GM12878 (cell line): Measurements from ENCODE around the gene MAPK8. TPM values are rescaled to one million over a fixed set of nuclear protein-coding genes. Genes with fewer than 3 reads are reported as not detected.

Experiments used
- LARP7 ChIP-seq: fragments of 450-650 bp; IDR thresholded peaks from 2 replicates; pipeline ENCODE4 v1.6.1; 2017; ENCODE audit warnings: mild to moderate bottlenecking
- MTA3 ChIP-seq: IDR thresholded peaks from 2 replicates; pipeline ENCODE4 v1.6.1; 2012; ENCODE audit warnings: low read length, inconsistent platforms, borderline replicate concordance
- PKNOX1 ChIP-seq: fragments of 450-650 bp; IDR thresholded peaks from 2 replicates; pipeline ENCODE4 v1.6.1; 2016; ENCODE audit warnings: mild to moderate bottlenecking
- RUNX3 ChIP-seq: IDR thresholded peaks from 2 replicates; pipeline ENCODE4 v1.6.1; 2012; ENCODE audit warnings: low read length, inconsistent platforms
- SKIL ChIP-seq: fragments of 450-650 bp; IDR thresholded peaks from 2 replicates; pipeline ENCODE4 v1.6.1; 2017; ENCODE audit warnings: mild to moderate bottlenecking, low read depth, inconsistent platforms; ENCODE audit not compliant: poor library complexity, severe bottlenecking
- SMC3 ChIP-seq: IDR thresholded peaks from 2 replicates; pipeline ENCODE4 v1.6.1; 2011; ENCODE audit warnings: low read length, improper control_type of control experiment, borderline replicate concordance
- ZSCAN29 ChIP-seq: fragments of 450-650 bp; IDR thresholded peaks from 2 replicates; pipeline ENCODE4 v1.6.1; 2017; ENCODE audit warnings: mild to moderate bottlenecking, moderate library complexity
- polyA plus RNA-seq, 11 experiments: library from polyadenylated mRNA; depleted of rRNA in 4 of 11; unstranded in 6 of 11; stranded (reverse) in 5 of 11; fragments of >200 nt; fragmentation: Nextera tagmentation in 4 of 11; fragmentation: Illumina TruSeq in 1 of 11; extraction: Ambion mirVana in 4 of 11; extraction: Trizol in 1 of 11; gene quantifications; 1 replicate in 1 of 11; 2 replicates in 10 of 11; pipeline versions ENCODE4 v1.2.1 to v1.2.3, GENCODE V29; 2011 to 2016; ENCODE audit warnings: inconsistent platforms in 2 of 11, missing spikeins in 2 of 11, low read depth in 1 of 11
- total RNA-seq, 4 experiments: library from RNA; depleted of rRNA in 3 of 4; stranded (reverse); fragments of >200 nt in 3 of 4; fragmentation: Illumina TruSeq in 1 of 4; extraction: Trizol in 1 of 4; gene quantifications; 2 replicates each; pipeline versions ENCODE4 v1.2.1 to v1.2.3, GENCODE V29; 2013 to 2021
- TF ChIP-seq, protein P1 (sequence below): fragments of 450-650 bp; IDR thresholded peaks from 2 replicates; pipeline ENCODE4 v1.6.1; 2017; ENCODE audit warnings: mild to moderate bottlenecking
- TF ChIP-seq, protein P2 (sequence below): fragments of 450-650 bp; IDR thresholded peaks from 2 replicates; pipeline ENCODE4 v1.6.1; 2018; ENCODE audit warnings: mild to moderate bottlenecking, low read depth, moderate library complexity; ENCODE audit not compliant: partially characterized antibody

Gene MAPK8
- total and polyA plus RNA-seq, 10 of the 15 experiments (the other 5 are each of a cell fraction or from before 2014, with no cell fraction given), result 3.9 to 102 (median 40.0) TPM

GRCh38 chr10:48309711-48310226, 3.3 kb downstream of the MAPK8 start (continued):
- TF ChIP-seq, protein P1, sequence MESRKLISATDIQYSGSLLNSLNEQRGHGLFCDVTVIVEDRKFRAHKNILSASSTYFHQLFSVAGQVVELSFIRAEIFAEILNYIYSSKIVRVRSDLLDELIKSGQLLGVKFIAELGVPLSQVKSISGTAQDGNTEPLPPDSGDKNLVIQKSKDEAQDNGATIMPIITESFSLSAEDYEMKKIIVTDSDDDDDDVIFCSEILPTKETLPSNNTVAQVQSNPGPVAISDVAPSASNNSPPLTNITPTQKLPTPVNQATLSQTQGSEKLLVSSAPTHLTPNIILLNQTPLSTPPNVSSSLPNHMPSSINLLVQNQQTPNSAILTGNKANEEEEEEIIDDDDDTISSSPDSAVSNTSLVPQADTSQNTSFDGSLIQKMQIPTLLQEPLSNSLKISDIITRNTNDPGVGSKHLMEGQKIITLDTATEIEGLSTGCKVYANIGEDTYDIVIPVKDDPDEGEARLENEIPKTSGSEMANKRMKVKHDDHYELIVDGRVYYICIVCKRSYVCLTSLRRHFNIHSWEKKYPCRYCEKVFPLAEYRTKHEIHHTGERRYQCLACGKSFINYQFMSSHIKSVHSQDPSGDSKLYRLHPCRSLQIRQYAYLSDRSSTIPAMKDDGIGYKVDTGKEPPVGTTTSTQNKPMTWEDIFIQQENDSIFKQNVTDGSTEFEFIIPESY, result no peak
- TF ChIP-seq ZSCAN29 (no peak), SKIL (no peak), LARP7 (no peak), MTA3 (no peak), PKNOX1 (peak; percentile 83), SMC3 (no peak; the same call in 1 of the 2 replicates), RUNX3 (peak; percentile 71)
- TF ChIP-seq, protein P2, sequence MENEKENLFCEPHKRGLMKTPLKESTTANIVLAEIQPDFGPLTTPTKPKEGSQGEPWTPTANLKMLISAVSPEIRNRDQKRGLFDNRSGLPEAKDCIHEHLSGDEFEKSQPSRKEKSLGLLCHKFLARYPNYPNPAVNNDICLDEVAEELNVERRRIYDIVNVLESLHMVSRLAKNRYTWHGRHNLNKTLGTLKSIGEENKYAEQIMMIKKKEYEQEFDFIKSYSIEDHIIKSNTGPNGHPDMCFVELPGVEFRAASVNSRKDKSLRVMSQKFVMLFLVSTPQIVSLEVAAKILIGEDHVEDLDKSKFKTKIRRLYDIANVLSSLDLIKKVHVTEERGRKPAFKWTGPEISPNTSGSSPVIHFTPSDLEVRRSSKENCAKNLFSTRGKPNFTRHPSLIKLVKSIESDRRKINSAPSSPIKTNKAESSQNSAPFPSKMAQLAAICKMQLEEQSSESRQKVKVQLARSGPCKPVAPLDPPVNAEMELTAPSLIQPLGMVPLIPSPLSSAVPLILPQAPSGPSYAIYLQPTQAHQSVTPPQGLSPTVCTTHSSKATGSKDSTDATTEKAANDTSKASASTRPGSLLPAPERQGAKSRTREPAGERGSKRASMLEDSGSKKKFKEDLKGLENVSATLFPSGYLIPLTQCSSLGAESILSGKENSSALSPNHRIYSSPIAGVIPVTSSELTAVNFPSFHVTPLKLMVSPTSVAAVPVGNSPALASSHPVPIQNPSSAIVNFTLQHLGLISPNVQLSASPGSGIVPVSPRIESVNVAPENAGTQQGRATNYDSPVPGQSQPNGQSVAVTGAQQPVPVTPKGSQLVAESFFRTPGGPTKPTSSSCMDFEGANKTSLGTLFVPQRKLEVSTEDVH, result no peak
